ENCODE data around the gene CNOT6.

DNA sequence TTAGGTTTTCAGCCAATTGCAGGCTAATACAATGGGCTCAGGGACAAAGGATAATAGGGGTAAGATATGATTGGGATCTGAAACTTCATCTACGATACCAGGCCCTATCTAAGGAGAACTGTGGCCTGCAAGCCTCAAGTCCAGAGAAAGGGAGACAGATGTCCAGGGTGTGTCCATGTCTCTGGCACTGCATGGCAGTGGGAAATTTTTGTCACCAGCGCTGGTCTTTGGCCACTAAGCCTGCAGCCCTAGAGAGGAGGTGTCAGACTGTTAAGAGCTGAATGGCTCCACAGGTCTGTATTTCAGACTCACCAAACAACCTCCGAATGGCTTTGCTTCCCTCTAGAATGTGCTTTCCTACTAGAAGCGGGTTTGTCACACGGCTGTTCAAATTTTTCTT lies 6.6 kb upstream of the CNOT6 start:
- TF ChIP-seq, protein P1, sequence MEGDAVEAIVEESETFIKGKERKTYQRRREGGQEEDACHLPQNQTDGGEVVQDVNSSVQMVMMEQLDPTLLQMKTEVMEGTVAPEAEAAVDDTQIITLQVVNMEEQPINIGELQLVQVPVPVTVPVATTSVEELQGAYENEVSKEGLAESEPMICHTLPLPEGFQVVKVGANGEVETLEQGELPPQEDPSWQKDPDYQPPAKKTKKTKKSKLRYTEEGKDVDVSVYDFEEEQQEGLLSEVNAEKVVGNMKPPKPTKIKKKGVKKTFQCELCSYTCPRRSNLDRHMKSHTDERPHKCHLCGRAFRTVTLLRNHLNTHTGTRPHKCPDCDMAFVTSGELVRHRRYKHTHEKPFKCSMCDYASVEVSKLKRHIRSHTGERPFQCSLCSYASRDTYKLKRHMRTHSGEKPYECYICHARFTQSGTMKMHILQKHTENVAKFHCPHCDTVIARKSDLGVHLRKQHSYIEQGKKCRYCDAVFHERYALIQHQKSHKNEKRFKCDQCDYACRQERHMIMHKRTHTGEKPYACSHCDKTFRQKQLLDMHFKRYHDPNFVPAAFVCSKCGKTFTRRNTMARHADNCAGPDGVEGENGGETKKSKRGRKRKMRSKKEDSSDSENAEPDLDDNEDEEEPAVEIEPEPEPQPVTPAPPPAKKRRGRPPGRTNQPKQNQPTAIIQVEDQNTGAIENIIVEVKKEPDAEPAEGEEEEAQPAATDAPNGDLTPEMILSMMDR (IDR thresholded peaks at IDR 0.05), result no peak
- TF ChIP-seq REST (IDR thresholded peaks at IDR 0.05; ENCODE audit: insufficient read depth in 1 of 2, low read depth in 2 of 2, low read length in 1 of 2) (no peak), POLR2AphosphoS5 (IDR thresholded peaks at IDR 0.05; ENCODE audit: low read depth, low read length) (no peak), TCF7L2 (IDR thresholded peaks at IDR 0.05; ENCODE audit: low read depth, low read length) (no peak), SIN3A (IDR thresholded peaks at IDR 0.05; ENCODE audit: borderline replicate concordance, insufficient read depth, low read depth, low read length) (no peak)
